NT2/D1 (cell line): ENCODE data around the gene ABO.

Experiments
- SUZ12 ChIP-seq: IDR thresholded peaks from 2 replicates; pipeline ENCODE4 v1.6.1; 2011; ENCODE audit not compliant: insufficient read length, insufficient read depth; ENCODE audit errors: extremely low read depth
- YY1 ChIP-seq: IDR thresholded peaks from 2 replicates; pipeline ENCODE4 v1.6.1; 2011; ENCODE audit not compliant: insufficient read length, insufficient read depth
- ZNF274 ChIP-seq: IDR thresholded peaks from 2 replicates; pipeline ENCODE4 v1.6.1; 2011; ENCODE audit warnings: mild to moderate bottlenecking, low read depth, low read length

- TF ChIP-seq ZNF274 (no peak), YY1 (no peak), SUZ12 (no peak)
These were observed 46.5 kb upstream of the ABO start for GRCh38 chr9:133321411-133321935.
